Fibroblast of pulmonary artery (primary cell): ENCODE results near the gene NDUFV2.
A peak's percentile ranks its signal among the peaks of the same experiment; 100 is the strongest.

ENCODE experiments used
- DNase-seq: peaks from one replicate; pipeline ENCODE4 v3.0.0-alpha.2; 2010; ENCODE audit warnings: low read depth
- H3K4me3 ChIP-seq: replicated peaks from 2 replicates; pipeline ENCODE4 v1.5.1; 2011; ENCODE audit warnings: low read depth, mild to moderate bottlenecking, control low read depth, low read length, moderate library complexity
- CTCF ChIP-seq: IDR thresholded peaks from 2 replicates; pipeline ENCODE4 v1.5.1; 2011; ENCODE audit warnings: mild to moderate bottlenecking, control low read depth, low read length, inconsistent platforms; ENCODE audit errors: missing control alignments

The NDUFV2 gene

GRCh38 chr18:9117980-9118841 is 15.7 kb downstream of the NDUFV2 start:
- DNase-seq = peak; percentile 39
- no peak for TF ChIP-seq CTCF
- no peak overlapping the region for H3K4me3 ChIP-seq

GRCh38 chr18:9120796-9121195 is 18.3 kb downstream of the NDUFV2 start:
- TF ChIP-seq CTCF = no peak
- H3K4me3 ChIP-seq = no peak overlapping the region
- no peak for DNase-seq

- no peak overlapping the region for H3K4me3 ChIP-seq
- TF ChIP-seq CTCF = no peak
- no peak for DNase-seq
Measured at GRCh38 chr18:9123520-9123919, 21.0 kb downstream of the NDUFV2 start.

- no peak for TF ChIP-seq CTCF
- H3K4me3 ChIP-seq = no peak overlapping the region
- no peak for DNase-seq
Measured at GRCh38 chr18:9124824-9125223, 22.3 kb downstream of the NDUFV2 start.

GRCh38 chr18:9126337-9126736 is 23.8 kb downstream of the NDUFV2 start:
- TF ChIP-seq CTCF = no peak
- DNase-seq = no peak
- no peak overlapping the region for H3K4me3 ChIP-seq

GRCh38 chr18:9130195-9130594 is 27.7 kb downstream of the NDUFV2 start:
- TF ChIP-seq CTCF = no peak
- no peak for DNase-seq
- H3K4me3 ChIP-seq = no peak overlapping the region

GRCh38 chr18:9130806-9131205 is 28.3 kb downstream of the NDUFV2 start:
- DNase-seq = no peak
- no peak overlapping the region for H3K4me3 ChIP-seq
- no peak for TF ChIP-seq CTCF
